Testis (tissue), 2 donors: ENCODE measurements around the gene APAF1.

Experiments
- CTCF ChIP-seq, 3 experiments: fragments of 450-650 bp in 2 of 3; fragments of 200-600 bp in 1 of 3; sonication (generic) in 1 of 3; IDR thresholded peaks; one replicate each; pipeline ENCODE4 v1.5.1; 2016 to 2019; ENCODE audit warnings: antibody characterized with exemption in 3 of 3, mild to moderate bottlenecking in 2 of 3, moderate library complexity in 1 of 3
- POLR2A ChIP-seq: fragments of 450-650 bp; IDR thresholded peaks from one replicate; pipeline ENCODE4 v1.6.1; 2017; ENCODE audit warnings: antibody characterized with exemption, mild to moderate bottlenecking, moderate library complexity

GRCh38 chr12:98737322-98737712 is 92.2 kb downstream of the APAF1 start:
- no peak for TF ChIP-seq CTCF (IDR thresholded peaks at IDR 0.05)
- no peak for TF ChIP-seq POLR2A
